IPS-NIHi7 (cell line): ENCODE results near the gene ATXN7L3.

Source experiments
- DNase-seq: peaks from one replicate; pipeline ENCODE4 v3.0.0; 2012; ENCODE audit warnings: mixed read lengths; ENCODE audit errors: extremely low spot score

Gene ATXN7L3

GRCh38 chr17:44218344-44219107 is 18.8 kb upstream of the ATXN7L3 start:
- DNase-seq, result peak; percentile 78

GRCh38 chr17:44217738-44218343 is 18.2 kb upstream of the ATXN7L3 start:
- DNase-seq, result no peak

- no peak for DNase-seq
Observed at GRCh38 chr17:44216694-44217093, 17.0 kb upstream of the ATXN7L3 start.

GRCh38 chr17:44216173-44216572 is 16.5 kb upstream of the ATXN7L3 start:
- no peak for DNase-seq

GRCh38 chr17:44214896-44215295 is 15.2 kb upstream of the ATXN7L3 start:
- DNase-seq, result no peak

GRCh38 chr17:44214230-44214494 is 14.5 kb upstream of the ATXN7L3 start:
- no peak for DNase-seq

- DNase-seq, result no peak
Observed at GRCh38 chr17:44213403-44214229, 13.9 kb upstream of the ATXN7L3 start.

GRCh38 chr17:44212507-44213402 is 13.1 kb upstream of the ATXN7L3 start:
- no peak for DNase-seq

- DNase-seq, result no peak
Observed at GRCh38 chr17:44211281-44212265, 11.9 kb upstream of the ATXN7L3 start.

- DNase-seq, result peak; percentile 92
Observed at GRCh38 chr17:44210342-44211192, 10.9 kb upstream of the ATXN7L3 start.

- no peak for DNase-seq
Observed at GRCh38 chr17:44209786-44210341, 10.2 kb upstream of the ATXN7L3 start.

- DNase-seq, result no peak
Observed at GRCh38 chr17:44207743-44208142, 8.1 kb upstream of the ATXN7L3 start.

- DNase-seq, result no peak
Observed at GRCh38 chr17:44207319-44207718, 7.6 kb upstream of the ATXN7L3 start.

GRCh38 chr17:44206825-44207155 is 7.1 kb upstream of the ATXN7L3 start:
- no peak for DNase-seq

- peak; percentile 36 for DNase-seq
Observed at GRCh38 chr17:44205962-44206824, 6.5 kb upstream of the ATXN7L3 start.

GRCh38 chr17:44204441-44204882 is 4.8 kb upstream of the ATXN7L3 start:
- DNase-seq, result no peak

GRCh38 chr17:44203731-44204440 is 4.2 kb upstream of the ATXN7L3 start:
- DNase-seq, result peak; percentile 77

GRCh38 chr17:44202756-44203155 is 3.1 kb upstream of the ATXN7L3 start:
- no peak for DNase-seq
